H1 (cell line): ENCODE data around the gene WDR74. TPM values are rescaled to one million over a fixed set of nuclear protein-coding genes. Genes with fewer than 3 reads are reported as not detected.

Experiments
- NRF1 ChIP-seq: IDR thresholded peaks from 2 replicates; pipeline ENCODE4 v1.6.1; 2011; ENCODE audit warnings: mild to moderate bottlenecking, low read depth, low read length, improper control_type of control experiment
- SP2 ChIP-seq: IDR thresholded peaks from 2 replicates; pipeline ENCODE4 v1.6.1; 2012; ENCODE audit warnings: mild to moderate bottlenecking, low read length, inconsistent platforms
- polyA plus RNA-seq, 7 experiments: library from polyadenylated mRNA; depleted of rRNA in 3 of 7; stranded (reverse) in 5 of 7; unstranded in 2 of 7; fragments of >200 nt in 5 of 7; fragments of 200-250 nt in 2 of 7; gene quantifications; 1 replicate in 5 of 7; 2 replicates in 1 of 7; 4 replicates in 1 of 7; pipeline versions ENCODE4 v1.2.1 to v1.2.3, GENCODE V29; 2011 to 2013; ENCODE audit warnings: missing spikeins in 2 of 7, mixed read lengths in 2 of 7
- total RNA-seq: library from RNA; stranded (reverse); fragmentation: NEBNext Ultra II Directional; extraction: Animal tissue kit (Norgen Biotek cat#: 25700); gene quantifications from 2 replicates; pipeline ENCODE4 v1.2.1, GENCODE V29; 2021

Gene WDR74
- total and polyA plus RNA-seq, 2 of the 8 experiments (the other 6 are each of a cell fraction or from before 2014, with no cell fraction given): 93.6 to 97.0 TPM

- TF ChIP-seq NRF1 (no peak), SP2 (no peak)
These were observed 27.7 kb downstream of the WDR74 start (continued) for GRCh38 chr11:62811659-62812058.
